H1 (cell line): Measurements from ENCODE around the gene FKBP1B.

Experiments
- ATF3 ChIP-seq: IDR thresholded peaks from 2 replicates; pipeline ENCODE4 v1.6.1; 2011; ENCODE audit warnings: low read depth, mild to moderate bottlenecking, low read length; ENCODE audit not compliant: insufficient read depth
- CTCF ChIP-seq, 3 experiments: IDR thresholded peaks; 1 replicate in 2 of 3; 2 replicates in 1 of 3; pipeline versions ENCODE4 v1.5.1 to v1.6.1; 2011; ENCODE audit warnings: low read length in 3 of 3, mild to moderate bottlenecking in 3 of 3, inconsistent platforms in 2 of 3, low read depth in 1 of 3, moderate library complexity in 1 of 3; ENCODE audit not compliant: insufficient read depth in 1 of 3; ENCODE audit errors: control extremely low read depth in 1 of 3
- KDM5A ChIP-seq: fragments of 200-600 bp; IDR thresholded peaks from 2 replicates; pipeline ENCODE4 v1.7.1; 2012; ENCODE audit warnings: mild to moderate bottlenecking, low read length, inconsistent platforms, mixed read lengths
- POLR2A ChIP-seq, 2 experiments: IDR thresholded peaks; 1 replicate in 1 of 2; 2 replicates in 1 of 2; pipeline ENCODE4 v1.6.1; 2011; ENCODE audit warnings: low read depth in 2 of 2, low read length in 2 of 2, mild to moderate bottlenecking in 2 of 2; ENCODE audit errors: control extremely low read depth in 1 of 2
- SP2 ChIP-seq: IDR thresholded peaks from 2 replicates; pipeline ENCODE4 v1.6.1; 2012; ENCODE audit warnings: mild to moderate bottlenecking, low read length, inconsistent platforms
- TAF1 ChIP-seq: IDR thresholded peaks from 2 replicates; pipeline ENCODE4 v1.6.1; 2011; ENCODE audit warnings: mild to moderate bottlenecking, low read depth, low read length
- YY1 ChIP-seq: IDR thresholded peaks from 2 replicates; pipeline ENCODE4 v1.6.1; 2011; ENCODE audit warnings: low read depth, mild to moderate bottlenecking, low read length

GRCh38 chr2:24082787-24083566 lies 33.4 kb downstream of the FKBP1B start:
- TF ChIP-seq YY1 (no peak), CTCF (IDR thresholded peaks at IDR 0.05; ENCODE audit: control extremely low read depth in 1 of 3, insufficient read depth in 1 of 3, low read depth in 1 of 3, low read length in 3 of 3) (no peak), KDM5A (no peak), SP2 (no peak), POLR2A (IDR thresholded peaks at IDR 0.05; ENCODE audit: control extremely low read depth in 1 of 2, low read depth in 2 of 2, low read length in 2 of 2) (no peak), ATF3 (no peak), TAF1 (no peak)
